Smooth muscle cell (in vitro differentiated cells): ENCODE measurements around the gene C10orf105. TPM values are rescaled to one million over a fixed set of nuclear protein-coding genes. Genes with fewer than 3 reads are reported as not detected.

Experiments used
- DNase-seq: peaks from one replicate; lab custom pipeline; 2025; ENCODE audit not compliant: unreplicated experiment; lab: John Stamatoyannopoulos, UW
- H2AFZ ChIP-seq: fragments of 200-600 bp; sonication (generic); 2 replicates; pipeline ENCODE4 v1.6.0; 2016; ENCODE audit warnings: antibody characterized with exemption, low read depth, mild to moderate bottlenecking
- H3F3A ChIP-seq: fragments of 200-600 bp; sonication (generic); 2 replicates; pipeline ENCODE4 v1.6.0; 2017; ENCODE audit warnings: antibody characterized with exemption, low read depth
- H3K27ac ChIP-seq: fragments of 200-600 bp; sonication (generic); 2 replicates; pipeline ENCODE4 v1.5.1; 2016; ENCODE audit warnings: low read depth, mild to moderate bottlenecking
- H3K27me3 ChIP-seq: fragments of 200-600 bp; sonication (generic); 2 replicates; pipeline ENCODE4 v1.6.1; 2016; ENCODE audit warnings: low read depth, mild to moderate bottlenecking
- H3K36me3 ChIP-seq: fragments of 200-600 bp; sonication (generic); 2 replicates; pipeline ENCODE4 v1.5.1; 2016; ENCODE audit warnings: low read depth
- H3K4me1 ChIP-seq: fragments of 200-600 bp; sonication (generic); 2 replicates; pipeline ENCODE4 v1.5.1; 2016; ENCODE audit warnings: low read depth
- H3K4me2 ChIP-seq: fragments of 200-600 bp; sonication (generic); 2 replicates; pipeline ENCODE4 v1.6.0; 2016; ENCODE audit warnings: mild to moderate bottlenecking
- H3K4me3 ChIP-seq: fragments of 200-600 bp; sonication (generic); 2 replicates; pipeline ENCODE4 v1.5.1; 2016; ENCODE audit warnings: mild to moderate bottlenecking
- H3K79me2 ChIP-seq: fragments of 200-600 bp; sonication (generic); 2 replicates; pipeline ENCODE4 v1.6.0; 2016; ENCODE audit warnings: low read depth, mild to moderate bottlenecking
- H3K9ac ChIP-seq: fragments of 200-600 bp; sonication (generic); 2 replicates; pipeline ENCODE4 v1.6.0; 2016; ENCODE audit warnings: low read depth
- H3K9me3 ChIP-seq: fragments of 200-600 bp; sonication (generic); replicated peaks from 2 replicates; pipeline ENCODE4 v1.5.1; 2016; ENCODE audit warnings: low read depth
- H4K20me1 ChIP-seq: fragments of 200-600 bp; sonication (generic); 2 replicates; pipeline ENCODE4 v1.6.0; 2016; ENCODE audit warnings: low read depth
- CTCF ChIP-seq: fragments of 200-600 bp; sonication (generic); IDR thresholded peaks from 2 replicates; pipeline ENCODE4 v1.5.1; 2017; ENCODE audit warnings: borderline replicate concordance, mild to moderate bottlenecking, antibody characterized with exemption; ENCODE audit not compliant: insufficient read depth, poor library complexity, severe bottlenecking
- WGBS: methylation state at CpG from one replicate; pipeline ENCODE4 v1.1.7; 2016; ENCODE audit warnings: low lambda C conversion rate; 5-methylcytosine and 5-hydroxymethylcytosine counted together
- polyA plus RNA-seq: library from polyadenylated mRNA; unstranded; fragments of >200 nt; fragmentation: Nextera tagmentation; extraction: Ambion mirVana; gene quantifications from 2 replicates; pipeline ENCODE4 v1.2.1, GENCODE V29; 2016
- total RNA-seq: library from RNA; depleted of rRNA; stranded (reverse); fragments of >200 nt; gene quantifications from 2 replicates; pipeline ENCODE4 v1.2.3, GENCODE V29; 2014

The C10orf105 gene
- total and polyA plus RNA-seq, 2 experiments from 2014 or later: 0.09 TPM; not detected in 1

GRCh38 chr10:71740069-71740653, 20.6 kb upstream of the C10orf105 start:
- no peak for TF ChIP-seq CTCF
- Histone ChIP-seq H3K9ac (no peak overlapping the region), H4K20me1 (no peaks in the 10 kb centered on the region), H3K27ac (no peak overlapping the region), H2AFZ (no peak overlapping the region), H3K4me2 (no peak overlapping the region), H3F3A (no peaks in the 10 kb centered on the region), H3K79me2 (no peaks in the 10 kb centered on the region), H3K36me3 (no peaks in the 10 kb centered on the region), H3K4me3 (no peak overlapping the region), H3K9me3 (no peaks in the 10 kb centered on the region), H3K27me3 (no peaks in the 10 kb centered on the region), H3K4me1 (no peaks in the 10 kb centered on the region)
- no peak for DNase-seq
- WGBS: 56% methylated on average over 9 of the region's 9 CpGs

- H3K4me3 ChIP-seq: no peak overlapping the region
- DNase-seq: no peak
- H3K36me3 ChIP-seq: no peaks in the 10 kb centered on the region
- H4K20me1 ChIP-seq: no peaks in the 10 kb centered on the region
- no peaks in the 10 kb centered on the region for H3F3A ChIP-seq
- no peaks in the 10 kb centered on the region for H3K27me3 ChIP-seq
- 90% methylated on average over 8 of the region's 8 CpGs for WGBS
- H3K79me2 ChIP-seq: no peaks in the 10 kb centered on the region
- H3K9me3 ChIP-seq: no peaks in the 10 kb centered on the region
- no peak overlapping the region for H3K4me2 ChIP-seq
- H2AFZ ChIP-seq: no peak overlapping the region
- TF ChIP-seq CTCF: no peak
- H3K27ac ChIP-seq: no peak overlapping the region
- H3K4me1 ChIP-seq: no peaks in the 10 kb centered on the region
- H3K9ac ChIP-seq: no peak overlapping the region
These were observed 19.9 kb upstream of the C10orf105 start for GRCh38 chr10:71739358-71739900.

- H3K36me3 ChIP-seq: no peaks in the 10 kb centered on the region
- WGBS: 86% methylated on average over 3 of the region's 3 CpGs
- H3K4me3 ChIP-seq: no peak overlapping the region
- DNase-seq: no peak
- no peaks in the 10 kb centered on the region for H3K79me2 ChIP-seq
- H3F3A ChIP-seq: no peaks in the 10 kb centered on the region
- H3K27ac ChIP-seq: no peak overlapping the region
- H2AFZ ChIP-seq: no peak overlapping the region
- H3K27me3 ChIP-seq: peaks cover under 1% of the 10 kb centered on the region
- H3K9me3 ChIP-seq: no peaks in the 10 kb centered on the region
- no peaks in the 10 kb centered on the region for H3K4me1 ChIP-seq
- H3K4me2 ChIP-seq: no peak overlapping the region
- TF ChIP-seq CTCF: no peak
- H3K9ac ChIP-seq: no peak overlapping the region
- H4K20me1 ChIP-seq: no peaks in the 10 kb centered on the region
These were observed 18.2 kb upstream of the C10orf105 start for GRCh38 chr10:71737834-71738197.
